ENCODE measurements around the gene PCDHB12.

GRCh38 chr5:141208478-141208877 is at the start of gene PCDHB12:
- TF ChIP-seq POLR2AphosphoS5 (IDR thresholded peaks at IDR 0.05; ENCODE audit: low read depth, low read length) (no peak), CTCF (IDR thresholded peaks at IDR 0.05) (peak; percentile 56)

Measured in SK-N-SH (cell line).